ENCODE results near the gene NDUFB7. TPM values are rescaled to one million over a fixed set of nuclear protein-coding genes. Genes with fewer than 3 reads are reported as not detected.
A peak's percentile ranks its signal among the peaks of the same experiment; 100 is the strongest.

Gene NDUFB7
- total and polyA plus RNA-seq, 2 experiments from 2014 or later: 289 to 463 TPM

DNA sequence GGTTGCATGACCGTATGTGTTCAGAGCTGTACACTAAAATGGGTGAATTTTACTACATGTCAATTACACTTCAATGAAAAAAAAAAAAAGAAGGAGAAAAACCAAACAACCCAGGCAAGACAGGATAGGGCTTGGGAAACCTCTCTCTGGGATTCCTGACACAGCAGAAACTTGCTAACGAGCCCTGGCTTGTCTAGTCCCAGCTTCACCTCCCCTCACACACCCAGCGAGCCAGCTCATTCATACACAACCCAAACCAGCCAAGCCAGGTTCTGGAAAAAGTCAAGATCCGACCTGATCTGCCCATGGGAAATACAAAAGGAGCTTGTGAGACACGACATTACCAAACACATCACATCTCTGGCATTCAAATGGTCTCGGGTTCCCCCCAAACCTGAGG is 46.1 kb downstream of the NDUFB7 start:
- H3K9me2 ChIP-seq (ENCODE audit: insufficient read depth): no peaks in the 10 kb centered on the region
- peak overlapping the region; percentile 80 for H2AFZ ChIP-seq
- DNase-seq (ENCODE audit: low spot score) (no peak), ATAC-seq (no peak)
- H3F3A ChIP-seq (replicated peaks; ENCODE audit: low read depth): 0 out of 2 replicates have a peak, but pooled peaks cover 4% of the 10 kb centered on the region
- Mint-ChIP-seq H3K36me3 (ENCODE audit: low read depth) (no peaks in the 10 kb centered on the region), H3K27ac (peak overlapping the region; percentile 25; the same call in 1 of the 2 replicates), H3K4me3 (no peak overlapping the region; the same call in 2 of the 3 replicates), H3K27me3 (ENCODE audit: insufficient read depth, low read depth, poor library complexity) (peaks cover 20% of the 10 kb centered on the region), H3K9me3 (no peaks in the 10 kb centered on the region), H3K4me1 (peaks cover 8% of the 10 kb centered on the region)
- no peak overlapping the region for H3K27ac ChIP-seq (ENCODE audit: low read depth)
- H4K20me1 ChIP-seq (replicated peaks; ENCODE audit: insufficient read depth): no peaks in the 10 kb centered on the region
- no peaks in the 10 kb centered on the region for H3K36me3 ChIP-seq (ENCODE audit: insufficient read depth)
- H3K27me3 ChIP-seq (ENCODE audit: insufficient read depth): no peaks in the 10 kb centered on the region
- H3K79me2 ChIP-seq (replicated peaks; ENCODE audit: insufficient read depth): peaks cover 10% of the 10 kb centered on the region
- TF ChIP-seq EZH2 (IDR thresholded peaks at IDR 0.05; ENCODE audit: low read depth, unreplicated experiment) (no peak), CREB1 (CRISPR knock-in tag; IDR thresholded peaks at IDR 0.05; ENCODE audit: low read depth) (no peak), STAT1 (IDR thresholded peaks at IDR 0.05; ENCODE audit: unreplicated experiment) (no peak), EZH2phosphoT487 (IDR thresholded peaks at IDR 0.05; ENCODE audit: unreplicated experiment) (no peak), ZNF114 (CRISPR knock-in tag; IDR thresholded peaks at IDR 0.05) (no peak), JUNB (IDR thresholded peaks at IDR 0.05; ENCODE audit: unreplicated experiment) (no peak), ZNF331 (CRISPR knock-in tag; IDR thresholded peaks at IDR 0.05; ENCODE audit: low read depth) (no peak), NANOG (IDR thresholded peaks at IDR 0.05; ENCODE audit: borderline replicate concordance) (no peak), POLR2AphosphoS5 (IDR thresholded peaks at IDR 0.05; ENCODE audit: low read depth) (no peak)
- TF ChIP-seq, protein P1, sequence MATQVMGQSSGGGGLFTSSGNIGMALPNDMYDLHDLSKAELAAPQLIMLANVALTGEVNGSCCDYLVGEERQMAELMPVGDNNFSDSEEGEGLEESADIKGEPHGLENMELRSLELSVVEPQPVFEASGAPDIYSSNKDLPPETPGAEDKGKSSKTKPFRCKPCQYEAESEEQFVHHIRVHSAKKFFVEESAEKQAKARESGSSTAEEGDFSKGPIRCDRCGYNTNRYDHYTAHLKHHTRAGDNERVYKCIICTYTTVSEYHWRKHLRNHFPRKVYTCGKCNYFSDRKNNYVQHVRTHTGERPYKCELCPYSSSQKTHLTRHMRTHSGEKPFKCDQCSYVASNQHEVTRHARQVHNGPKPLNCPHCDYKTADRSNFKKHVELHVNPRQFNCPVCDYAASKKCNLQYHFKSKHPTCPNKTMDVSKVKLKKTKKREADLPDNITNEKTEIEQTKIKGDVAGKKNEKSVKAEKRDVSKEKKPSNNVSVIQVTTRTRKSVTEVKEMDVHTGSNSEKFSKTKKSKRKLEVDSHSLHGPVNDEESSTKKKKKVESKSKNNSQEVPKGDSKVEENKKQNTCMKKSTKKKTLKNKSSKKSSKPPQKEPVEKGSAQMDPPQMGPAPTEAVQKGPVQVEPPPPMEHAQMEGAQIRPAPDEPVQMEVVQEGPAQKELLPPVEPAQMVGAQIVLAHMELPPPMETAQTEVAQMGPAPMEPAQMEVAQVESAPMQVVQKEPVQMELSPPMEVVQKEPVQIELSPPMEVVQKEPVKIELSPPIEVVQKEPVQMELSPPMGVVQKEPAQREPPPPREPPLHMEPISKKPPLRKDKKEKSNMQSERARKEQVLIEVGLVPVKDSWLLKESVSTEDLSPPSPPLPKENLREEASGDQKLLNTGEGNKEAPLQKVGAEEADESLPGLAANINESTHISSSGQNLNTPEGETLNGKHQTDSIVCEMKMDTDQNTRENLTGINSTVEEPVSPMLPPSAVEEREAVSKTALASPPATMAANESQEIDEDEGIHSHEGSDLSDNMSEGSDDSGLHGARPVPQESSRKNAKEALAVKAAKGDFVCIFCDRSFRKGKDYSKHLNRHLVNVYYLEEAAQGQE (IDR thresholded peaks at IDR 0.05; ENCODE audit: unreplicated experiment): no peak
- TF ChIP-seq, protein P2, sequence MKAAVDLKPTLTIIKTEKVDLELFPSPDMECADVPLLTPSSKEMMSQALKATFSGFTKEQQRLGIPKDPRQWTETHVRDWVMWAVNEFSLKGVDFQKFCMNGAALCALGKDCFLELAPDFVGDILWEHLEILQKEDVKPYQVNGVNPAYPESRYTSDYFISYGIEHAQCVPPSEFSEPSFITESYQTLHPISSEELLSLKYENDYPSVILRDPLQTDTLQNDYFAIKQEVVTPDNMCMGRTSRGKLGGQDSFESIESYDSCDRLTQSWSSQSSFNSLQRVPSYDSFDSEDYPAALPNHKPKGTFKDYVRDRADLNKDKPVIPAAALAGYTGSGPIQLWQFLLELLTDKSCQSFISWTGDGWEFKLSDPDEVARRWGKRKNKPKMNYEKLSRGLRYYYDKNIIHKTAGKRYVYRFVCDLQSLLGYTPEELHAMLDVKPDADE (IDR thresholded peaks at IDR 0.05): no peak
- TF ChIP-seq, protein P3, sequence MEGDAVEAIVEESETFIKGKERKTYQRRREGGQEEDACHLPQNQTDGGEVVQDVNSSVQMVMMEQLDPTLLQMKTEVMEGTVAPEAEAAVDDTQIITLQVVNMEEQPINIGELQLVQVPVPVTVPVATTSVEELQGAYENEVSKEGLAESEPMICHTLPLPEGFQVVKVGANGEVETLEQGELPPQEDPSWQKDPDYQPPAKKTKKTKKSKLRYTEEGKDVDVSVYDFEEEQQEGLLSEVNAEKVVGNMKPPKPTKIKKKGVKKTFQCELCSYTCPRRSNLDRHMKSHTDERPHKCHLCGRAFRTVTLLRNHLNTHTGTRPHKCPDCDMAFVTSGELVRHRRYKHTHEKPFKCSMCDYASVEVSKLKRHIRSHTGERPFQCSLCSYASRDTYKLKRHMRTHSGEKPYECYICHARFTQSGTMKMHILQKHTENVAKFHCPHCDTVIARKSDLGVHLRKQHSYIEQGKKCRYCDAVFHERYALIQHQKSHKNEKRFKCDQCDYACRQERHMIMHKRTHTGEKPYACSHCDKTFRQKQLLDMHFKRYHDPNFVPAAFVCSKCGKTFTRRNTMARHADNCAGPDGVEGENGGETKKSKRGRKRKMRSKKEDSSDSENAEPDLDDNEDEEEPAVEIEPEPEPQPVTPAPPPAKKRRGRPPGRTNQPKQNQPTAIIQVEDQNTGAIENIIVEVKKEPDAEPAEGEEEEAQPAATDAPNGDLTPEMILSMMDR (conservative IDR thresholded peaks at IDR 0.05; ENCODE audit: low read depth in 2 of 2): no peak
- TF ChIP-seq, protein P4, sequence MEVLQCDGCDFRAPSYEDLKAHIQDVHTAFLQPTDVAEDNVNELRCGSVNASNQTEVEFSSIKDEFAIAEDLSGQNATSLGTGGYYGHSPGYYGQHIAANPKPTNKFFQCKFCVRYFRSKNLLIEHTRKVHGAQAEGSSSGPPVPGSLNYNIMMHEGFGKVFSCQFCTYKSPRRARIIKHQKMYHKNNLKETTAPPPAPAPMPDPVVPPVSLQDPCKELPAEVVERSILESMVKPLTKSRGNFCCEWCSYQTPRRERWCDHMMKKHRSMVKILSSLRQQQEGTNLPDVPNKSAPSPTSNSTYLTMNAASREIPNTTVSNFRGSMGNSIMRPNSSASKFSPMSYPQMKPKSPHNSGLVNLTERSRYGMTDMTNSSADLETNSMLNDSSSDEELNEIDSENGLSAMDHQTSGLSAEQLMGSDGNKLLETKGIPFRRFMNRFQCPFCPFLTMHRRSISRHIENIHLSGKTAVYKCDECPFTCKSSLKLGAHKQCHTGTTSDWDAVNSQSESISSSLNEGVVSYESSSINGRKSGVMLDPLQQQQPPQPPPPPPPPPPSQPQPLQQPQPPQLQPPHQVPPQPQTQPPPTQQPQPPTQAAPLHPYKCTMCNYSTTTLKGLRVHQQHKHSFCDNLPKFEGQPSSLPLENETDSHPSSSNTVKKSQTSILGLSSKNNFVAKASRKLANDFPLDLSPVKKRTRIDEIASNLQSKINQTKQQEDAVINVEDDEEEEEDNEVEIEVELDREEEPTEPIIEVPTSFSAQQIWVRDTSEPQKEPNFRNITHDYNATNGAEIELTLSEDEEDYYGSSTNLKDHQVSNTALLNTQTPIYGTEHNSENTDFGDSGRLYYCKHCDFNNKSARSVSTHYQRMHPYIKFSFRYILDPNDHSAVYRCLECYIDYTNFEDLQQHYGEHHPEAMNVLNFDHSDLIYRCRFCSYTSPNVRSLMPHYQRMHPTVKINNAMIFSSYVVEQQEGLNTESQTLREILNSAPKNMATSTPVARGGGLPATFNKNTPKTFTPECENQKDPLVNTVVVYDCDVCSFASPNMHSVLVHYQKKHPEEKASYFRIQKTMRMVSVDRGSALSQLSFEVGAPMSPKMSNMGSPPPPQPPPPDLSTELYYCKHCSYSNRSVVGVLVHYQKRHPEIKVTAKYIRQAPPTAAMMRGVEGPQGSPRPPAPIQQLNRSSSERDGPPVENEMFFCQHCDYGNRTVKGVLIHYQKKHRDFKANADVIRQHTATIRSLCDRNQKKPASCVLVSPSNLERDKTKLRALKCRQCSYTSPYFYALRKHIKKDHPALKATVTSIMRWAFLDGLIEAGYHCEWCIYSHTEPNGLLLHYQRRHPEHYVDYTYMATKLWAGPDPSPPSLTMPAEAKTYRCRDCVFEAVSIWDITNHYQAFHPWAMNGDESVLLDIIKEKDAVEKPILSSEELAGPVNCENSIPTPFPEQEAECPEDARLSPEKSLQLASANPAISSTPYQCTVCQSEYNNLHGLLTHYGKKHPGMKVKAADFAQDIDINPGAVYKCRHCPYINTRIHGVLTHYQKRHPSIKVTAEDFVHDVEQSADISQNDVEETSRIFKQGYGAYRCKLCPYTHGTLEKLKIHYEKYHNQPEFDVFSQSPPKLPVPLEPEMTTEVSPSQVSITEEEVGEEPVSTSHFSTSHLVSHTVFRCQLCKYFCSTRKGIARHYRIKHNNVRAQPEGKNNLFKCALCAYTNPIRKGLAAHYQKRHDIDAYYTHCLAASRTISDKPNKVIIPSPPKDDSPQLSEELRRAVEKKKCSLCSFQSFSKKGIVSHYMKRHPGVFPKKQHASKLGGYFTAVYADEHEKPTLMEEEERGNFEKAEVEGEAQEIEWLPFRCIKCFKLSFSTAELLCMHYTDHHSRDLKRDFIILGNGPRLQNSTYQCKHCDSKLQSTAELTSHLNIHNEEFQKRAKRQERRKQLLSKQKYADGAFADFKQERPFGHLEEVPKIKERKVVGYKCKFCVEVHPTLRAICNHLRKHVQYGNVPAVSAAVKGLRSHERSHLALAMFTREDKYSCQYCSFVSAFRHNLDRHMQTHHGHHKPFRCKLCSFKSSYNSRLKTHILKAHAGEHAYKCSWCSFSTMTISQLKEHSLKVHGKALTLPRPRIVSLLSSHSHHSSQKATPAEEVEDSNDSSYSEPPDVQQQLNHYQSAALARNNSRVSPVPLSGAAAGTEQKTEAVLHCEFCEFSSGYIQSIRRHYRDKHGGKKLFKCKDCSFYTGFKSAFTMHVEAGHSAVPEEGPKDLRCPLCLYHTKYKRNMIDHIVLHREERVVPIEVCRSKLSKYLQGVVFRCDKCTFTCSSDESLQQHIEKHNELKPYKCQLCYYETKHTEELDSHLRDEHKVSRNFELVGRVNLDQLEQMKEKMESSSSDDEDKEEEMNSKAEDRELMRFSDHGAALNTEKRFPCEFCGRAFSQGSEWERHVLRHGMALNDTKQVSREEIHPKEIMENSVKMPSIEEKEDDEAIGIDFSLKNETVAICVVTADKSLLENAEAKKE (CRISPR knock-in tag; IDR thresholded peaks at IDR 0.05): no peak
- peaks cover 7% of the 10 kb centered on the region; the same call in 1 of the 2 replicates for H3K4me1 ChIP-seq (ENCODE audit: insufficient read depth)
- H3K4me2 ChIP-seq: no peak overlapping the region
- H3K4me3 ChIP-seq: no peak overlapping the region

All from GM23338 (cell line).